HG02981 (cell line): ENCODE data around the gene NEK7.

Experiments
- ATAC-seq: cut with Tn5 transposase; IDR thresholded peaks from one replicate; pipeline ENCODE4 v1.9.1; 2021; ENCODE audit warnings: mild to moderate bottlenecking, moderate library complexity; ENCODE audit not compliant: unreplicated experiment

Gene NEK7

GRCh38 chr1:198253259-198253658, 96.5 kb downstream of the NEK7 start:
- peak; percentile 63 for ATAC-seq

- peak; percentile 97 for ATAC-seq
Measured at GRCh38 chr1:198253668-198254067, 96.9 kb downstream of the NEK7 start.

GRCh38 chr1:198254521-198254920, 97.7 kb downstream of the NEK7 start:
- no peak for ATAC-seq

GRCh38 chr1:198254948-198255347, 98.2 kb downstream of the NEK7 start:
- ATAC-seq: no peak

GRCh38 chr1:198255784-198256183, 99.0 kb downstream of the NEK7 start:
- no peak for ATAC-seq

GRCh38 chr1:198258491-198258890, 101.7 kb downstream of the NEK7 start:
- peak; percentile 52 for ATAC-seq

GRCh38 chr1:198259333-198260074, 102.7 kb downstream of the NEK7 start:
- no peak for ATAC-seq

- no peak for ATAC-seq
Measured at GRCh38 chr1:198261886-198262285, 105.1 kb downstream of the NEK7 start.

- no peak for ATAC-seq
Measured at GRCh38 chr1:198263186-198263585, 106.4 kb downstream of the NEK7 start.

GRCh38 chr1:198264282-198264681, 107.5 kb downstream of the NEK7 start:
- no peak for ATAC-seq

GRCh38 chr1:198265073-198265661, 108.4 kb downstream of the NEK7 start:
- ATAC-seq: no peak

- no peak for ATAC-seq
Measured at GRCh38 chr1:198267056-198267455, 110.3 kb downstream of the NEK7 start.

GRCh38 chr1:198267921-198268320, 111.1 kb downstream of the NEK7 start:
- no peak for ATAC-seq

GRCh38 chr1:198268784-198269645, 112.2 kb downstream of the NEK7 start:
- no peak for ATAC-seq

GRCh38 chr1:198269646-198269940, 112.8 kb downstream of the NEK7 start:
- no peak for ATAC-seq

GRCh38 chr1:198270273-198270828, 113.6 kb downstream of the NEK7 start:
- ATAC-seq: no peak

- ATAC-seq: no peak
Measured at GRCh38 chr1:198271467-198271866, 114.7 kb downstream of the NEK7 start.

GRCh38 chr1:198272492-198272891, 115.7 kb downstream of the NEK7 start:
- ATAC-seq: no peak

- no peak for ATAC-seq
Measured at GRCh38 chr1:198273748-198274295, 117.0 kb downstream of the NEK7 start.

- no peak for ATAC-seq
Measured at GRCh38 chr1:198275597-198275996, 118.8 kb downstream of the NEK7 start.

- ATAC-seq: no peak
Measured at GRCh38 chr1:198276241-198276640, 119.4 kb downstream of the NEK7 start.
